HG03175 (cell line): Measurements from ENCODE around the gene GRIA2.
"Not testable (repeated sequence)": the region's sequence is repeated elsewhere in the genome, so short reads cannot be mapped to it uniquely, and the experiment has no call there.

Source experiments
- ATAC-seq: cut with Tn5 transposase; IDR thresholded peaks from one replicate; pipeline ENCODE4 v1.9.1; 2021; ENCODE audit warnings: mild to moderate bottlenecking, moderate library complexity; ENCODE audit not compliant: unreplicated experiment

Gene GRIA2

DNA sequence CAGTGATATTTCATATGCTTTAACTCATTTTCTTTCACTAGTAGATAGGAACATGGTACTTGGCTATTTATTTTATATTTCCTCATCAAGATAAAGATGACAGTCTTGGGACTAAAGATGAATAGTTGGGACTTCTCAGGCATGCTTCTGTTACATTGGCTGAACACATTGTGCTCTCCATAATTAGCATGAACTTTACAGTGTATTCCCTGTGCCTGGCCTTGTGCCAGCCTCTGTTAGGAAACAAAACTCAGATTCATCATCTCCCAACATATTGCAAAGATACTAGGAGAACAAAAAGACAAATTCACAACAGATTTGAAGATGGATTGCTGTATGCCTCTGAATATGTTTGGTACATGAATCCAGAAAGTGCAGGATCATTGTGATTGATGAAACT, 26.4 kb downstream of the GRIA2 start:
- ATAC-seq = no peak

DNA sequence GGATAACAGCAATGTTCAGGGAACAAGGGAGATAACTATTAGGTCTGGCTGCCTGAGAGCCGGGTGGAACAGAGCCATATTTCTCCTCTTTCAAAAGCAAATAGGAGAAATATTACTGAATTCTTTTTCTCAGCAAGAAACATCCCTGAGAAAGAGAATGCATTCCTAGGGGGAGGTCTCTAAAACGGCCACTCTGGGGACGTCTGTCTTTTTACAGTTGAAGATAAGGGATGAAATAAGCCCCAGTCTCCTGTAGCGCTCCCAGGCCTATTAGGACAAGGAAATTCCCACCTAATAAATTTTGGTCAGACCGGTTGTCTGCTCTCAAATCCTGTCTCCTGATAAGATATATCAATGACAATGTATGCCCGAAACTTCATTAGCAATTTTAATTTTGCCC, 37.6 kb downstream of the GRIA2 start:
- ATAC-seq = not testable (repeated sequence)

DNA sequence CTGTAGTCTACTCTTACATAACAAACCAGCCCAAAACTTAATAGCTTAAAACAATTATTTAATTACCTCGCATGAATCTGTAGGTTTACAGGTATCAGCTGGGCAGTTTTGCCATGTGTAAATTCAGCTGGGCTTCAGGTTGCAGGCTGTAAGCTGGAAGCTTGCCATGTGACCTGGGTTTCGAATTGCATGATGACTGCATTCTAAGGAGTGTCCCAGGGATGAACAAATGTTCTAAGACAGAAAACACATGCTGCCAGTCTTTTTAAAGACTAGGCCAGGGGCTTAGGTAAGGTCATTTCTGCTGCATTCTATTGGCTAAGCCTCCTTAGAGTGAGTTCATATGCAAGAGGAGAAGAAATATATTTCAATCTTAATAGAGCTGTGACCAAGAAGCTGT, 44.8 kb downstream of the GRIA2 start:
- no peak for ATAC-seq

DNA sequence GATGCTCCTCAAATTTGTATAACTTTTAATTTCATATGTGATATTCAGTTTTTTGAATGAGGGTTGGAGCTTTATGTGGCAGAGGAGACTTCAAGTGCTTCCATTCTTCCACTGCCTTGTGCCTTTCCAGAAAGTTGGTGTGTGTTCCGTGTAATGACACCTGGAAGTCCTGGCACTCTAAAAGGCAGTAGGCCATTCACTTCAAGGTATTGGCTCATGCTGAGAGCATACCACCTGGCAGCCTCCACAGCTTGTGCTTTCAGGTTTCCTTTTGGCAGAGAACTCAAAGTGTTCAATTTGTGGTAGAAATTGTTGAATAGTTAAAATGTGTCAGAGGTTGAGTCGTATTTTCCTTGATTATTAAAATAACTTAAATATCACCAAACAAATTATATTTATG, 49.6 kb downstream of the GRIA2 start:
- no peak for ATAC-seq

DNA sequence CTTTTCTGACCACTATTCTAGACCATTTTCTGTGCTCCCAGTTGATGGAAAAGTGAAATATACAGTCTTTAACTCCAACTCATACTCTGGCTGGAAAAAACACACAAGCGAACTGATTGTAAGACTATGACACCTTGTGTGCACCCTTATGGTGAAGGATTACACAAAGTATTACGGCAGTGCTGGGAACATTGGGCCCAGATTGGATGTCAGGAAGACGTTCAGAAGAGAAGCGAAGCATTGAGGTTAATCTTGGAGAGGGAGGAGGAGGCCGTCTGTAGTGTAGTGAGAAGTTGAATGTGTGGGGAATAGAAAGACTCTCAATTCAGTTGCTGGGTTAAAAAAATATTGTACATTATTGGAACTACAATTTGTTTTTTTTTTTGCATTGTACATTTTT, 50.0 kb downstream of the GRIA2 start:
- ATAC-seq = no peak

DNA sequence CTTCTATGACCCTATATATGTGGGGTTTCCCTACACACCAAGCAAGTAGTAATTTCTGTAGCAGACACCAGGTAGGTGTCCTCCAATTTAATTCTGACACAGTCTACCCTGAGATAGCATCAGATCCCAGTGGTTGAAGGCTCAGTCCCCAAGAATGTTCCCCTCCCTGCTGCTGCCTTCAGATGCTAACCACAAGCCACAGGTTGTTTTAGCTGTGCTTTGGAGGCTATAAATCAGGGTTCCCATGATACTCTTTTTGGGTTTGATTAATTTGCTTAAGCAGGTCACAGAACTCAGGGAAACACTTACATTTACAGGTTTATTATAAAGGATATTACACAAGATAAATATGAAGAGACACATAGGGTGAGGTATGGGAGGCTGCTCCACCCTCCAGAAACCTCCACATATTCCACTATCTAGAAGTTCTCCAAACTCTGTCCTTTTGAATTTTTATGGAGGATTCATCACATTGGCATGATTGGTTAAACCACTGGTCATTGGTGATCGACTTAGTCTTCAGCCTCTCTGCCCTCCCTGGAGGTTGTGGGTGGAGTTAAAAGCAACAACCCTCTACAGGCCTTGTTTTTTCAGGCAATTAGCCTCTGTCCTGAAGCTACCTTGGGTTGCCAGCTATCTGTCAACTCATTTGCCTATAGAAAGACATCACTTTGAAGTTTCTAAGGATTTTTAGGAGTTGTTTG, 50.8 kb downstream of the GRIA2 start:
- no peak for ATAC-seq

DNA sequence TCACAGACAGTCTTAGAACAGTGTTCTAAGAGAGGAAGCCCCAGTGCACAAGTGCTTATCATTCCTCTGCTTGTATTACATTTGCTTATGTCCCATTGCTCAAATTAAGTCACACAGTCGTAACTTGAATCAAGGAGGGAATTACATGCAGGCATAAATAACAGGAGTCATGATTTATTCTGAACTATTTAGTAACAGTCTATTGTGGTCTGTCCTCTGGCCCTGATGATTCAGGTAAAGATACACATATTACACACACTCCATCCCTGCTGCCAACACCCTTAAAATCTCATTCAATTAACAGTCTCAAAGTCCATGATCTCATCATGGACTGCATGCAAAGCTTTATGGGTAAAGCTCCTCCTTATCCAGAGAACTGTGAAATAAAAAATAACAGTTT, 60.1 kb downstream of the GRIA2 start:
- no peak for ATAC-seq

DNA sequence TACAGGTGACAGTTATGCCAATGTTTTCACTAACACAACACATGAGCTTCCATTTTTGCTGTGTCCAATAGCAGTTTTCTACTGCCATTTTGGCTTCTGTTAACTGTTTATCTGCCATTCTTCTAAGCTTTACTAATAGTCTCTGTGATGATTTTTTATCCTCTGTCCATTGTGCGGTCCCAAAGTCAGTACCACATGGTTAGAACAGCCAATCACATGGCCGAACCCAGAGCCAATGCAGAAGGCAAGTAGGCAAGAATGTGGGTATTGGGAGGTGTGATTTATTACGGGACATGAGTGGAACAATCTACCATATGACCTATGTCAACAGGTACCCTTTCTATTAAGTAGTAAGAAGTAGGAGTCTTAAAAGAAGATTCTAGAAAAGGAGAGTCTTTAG, 61.5 kb downstream of the GRIA2 start:
- no peak for ATAC-seq

DNA sequence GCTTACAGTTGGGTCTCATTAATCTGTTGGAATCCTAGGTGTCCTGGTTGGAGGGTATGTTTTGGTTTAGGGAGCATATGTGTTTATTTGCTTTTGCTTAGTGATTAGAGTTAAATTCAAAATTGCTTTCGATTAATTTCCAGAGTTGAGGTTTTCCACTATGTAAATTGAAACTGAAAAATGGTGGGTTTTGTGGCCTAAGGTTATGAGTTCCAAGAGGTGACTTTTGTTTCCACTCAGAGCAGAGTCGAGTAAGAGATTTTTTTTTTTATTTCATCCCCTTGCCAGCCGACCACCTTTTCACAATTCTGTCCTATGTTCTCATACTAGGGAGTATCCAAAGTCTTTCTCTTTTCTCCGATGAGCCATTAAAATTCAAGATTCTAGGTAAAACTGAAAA, 66.9 kb downstream of the GRIA2 start:
- ATAC-seq = no peak

DNA sequence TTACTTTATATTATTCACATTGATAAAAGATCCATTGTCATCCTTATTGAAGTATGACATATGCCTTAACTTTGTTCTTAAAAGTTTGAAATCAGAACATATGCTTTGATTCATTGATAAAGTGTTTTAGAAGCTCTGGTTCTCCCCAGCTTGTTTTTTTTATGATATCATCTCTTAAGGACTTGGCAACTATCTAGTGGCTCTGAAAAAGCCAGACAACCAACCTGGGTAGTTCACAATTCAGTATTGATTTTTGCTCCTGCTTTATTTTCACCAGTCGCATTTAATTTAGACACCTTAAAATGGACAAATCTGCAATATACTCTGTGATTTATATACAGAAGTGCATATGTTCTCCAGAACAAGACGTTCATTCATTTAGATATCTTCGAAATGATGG, 70.1 kb downstream of the GRIA2 start:
- ATAC-seq = no peak

DNA sequence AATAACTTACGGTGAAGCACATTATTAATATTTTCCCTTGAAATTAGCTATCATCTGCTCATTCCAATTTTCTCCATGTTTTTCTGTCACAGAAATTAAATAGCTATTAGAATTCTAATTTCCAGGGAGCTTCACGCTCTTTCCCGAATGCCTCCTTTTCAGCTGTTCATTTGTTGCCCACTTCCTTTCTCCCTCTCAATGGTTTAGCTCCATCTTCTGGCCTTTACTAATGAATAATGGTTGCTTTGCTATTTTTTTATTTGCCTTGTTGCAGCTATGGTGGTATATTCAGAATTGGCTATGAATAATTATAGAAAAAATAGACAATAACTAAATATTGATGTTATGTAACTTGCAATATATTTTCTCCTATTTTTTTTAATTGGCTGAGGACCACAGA, 70.5 kb downstream of the GRIA2 start:
- ATAC-seq = no peak

DNA sequence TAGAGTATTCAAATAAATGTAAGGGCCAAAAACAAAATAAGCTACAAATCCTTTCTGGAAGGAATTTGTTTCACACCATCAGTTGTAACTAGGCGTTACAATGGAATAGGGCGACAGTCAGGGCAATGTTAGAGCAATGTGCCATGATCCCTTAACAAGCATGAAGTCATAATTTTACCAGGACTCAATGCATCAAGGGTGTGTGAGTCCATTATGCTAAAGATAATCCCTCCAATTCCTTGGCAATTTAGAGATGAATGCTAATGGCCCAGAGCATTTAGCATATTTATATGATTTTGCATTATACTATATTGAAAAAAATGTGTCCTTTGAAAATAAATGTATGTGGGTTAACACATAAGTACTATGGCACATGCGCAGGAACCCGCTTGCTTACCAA, 73.1 kb downstream of the GRIA2 start:
- no peak for ATAC-seq

DNA sequence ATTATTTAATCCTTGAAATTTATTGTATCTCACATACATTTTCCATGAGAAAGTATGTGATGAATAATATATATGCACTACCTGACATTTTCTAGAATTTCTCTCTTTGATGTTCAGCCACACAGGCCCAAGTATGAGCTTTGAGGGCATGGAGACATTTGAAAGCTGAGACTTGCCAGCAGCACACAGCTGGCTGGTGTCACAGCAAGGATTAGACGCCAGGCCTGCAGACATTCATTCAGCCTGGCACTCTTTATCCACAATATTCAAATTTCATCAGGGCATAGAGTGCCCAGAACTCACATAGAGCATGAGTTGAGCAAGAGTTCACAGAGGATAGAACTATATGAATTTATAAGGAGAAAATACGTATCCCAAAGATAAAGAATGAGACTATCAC, 74.0 kb downstream of the GRIA2 start:
- ATAC-seq = no peak

DNA sequence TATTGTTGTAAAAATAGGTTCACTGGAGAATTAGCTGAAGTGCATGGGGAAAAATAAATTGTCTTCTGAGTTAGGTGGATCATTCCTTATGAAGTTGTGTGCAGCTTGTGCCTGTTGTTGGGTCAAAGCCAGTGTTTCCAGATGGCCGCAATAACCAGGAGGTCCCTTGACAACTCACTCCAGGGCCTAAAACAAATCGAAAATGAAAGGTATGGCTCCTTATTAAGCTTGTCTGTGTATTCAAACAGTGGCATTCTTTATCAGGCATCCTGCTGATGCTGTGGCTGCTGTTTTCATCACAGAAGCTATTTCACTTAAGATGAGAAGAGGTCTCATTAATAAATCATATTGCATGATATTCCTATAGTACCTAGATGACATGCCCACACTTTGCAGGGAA, 80.2 kb downstream of the GRIA2 start:
- ATAC-seq = no peak

DNA sequence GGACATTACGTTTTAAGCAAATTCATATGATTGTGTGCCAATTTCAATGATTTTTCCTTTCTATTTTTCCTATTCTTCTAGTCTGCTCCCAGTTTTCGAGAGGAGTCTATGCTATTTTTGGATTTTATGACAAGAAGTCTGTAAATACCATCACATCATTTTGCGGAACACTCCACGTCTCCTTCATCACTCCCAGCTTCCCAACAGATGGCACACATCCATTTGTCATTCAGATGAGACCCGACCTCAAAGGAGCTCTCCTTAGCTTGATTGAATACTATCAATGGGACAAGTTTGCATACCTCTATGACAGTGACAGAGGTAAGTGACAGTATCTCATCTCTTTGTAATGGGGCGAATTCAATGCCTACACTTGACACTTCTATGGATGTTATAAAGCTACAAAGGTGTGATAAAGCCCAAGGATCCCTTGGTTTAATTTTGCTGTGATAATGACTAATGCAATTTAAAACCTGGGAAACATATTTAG, 83.0 kb downstream of the GRIA2 start:
- no peak for ATAC-seq

DNA sequence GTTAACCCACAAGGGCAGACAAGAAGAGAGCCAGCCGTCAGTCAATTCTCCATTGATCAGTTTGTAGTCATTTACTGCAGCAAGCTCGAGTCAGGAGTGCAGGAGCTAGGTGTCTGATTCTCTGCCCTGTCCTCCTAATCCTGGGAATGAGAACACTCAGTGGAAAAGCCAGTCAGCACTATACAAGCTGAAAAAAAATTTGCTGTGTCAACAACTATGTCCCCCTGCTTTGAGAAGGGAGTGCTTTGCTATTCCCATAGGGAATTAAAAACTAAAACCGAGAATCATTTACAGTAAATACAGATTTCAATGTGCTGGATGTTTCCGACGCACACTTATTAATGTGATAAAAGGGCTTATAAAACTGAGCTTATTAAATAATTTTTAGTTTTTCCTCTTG, 84.2 kb downstream of the GRIA2 start:
- ATAC-seq = no peak

DNA sequence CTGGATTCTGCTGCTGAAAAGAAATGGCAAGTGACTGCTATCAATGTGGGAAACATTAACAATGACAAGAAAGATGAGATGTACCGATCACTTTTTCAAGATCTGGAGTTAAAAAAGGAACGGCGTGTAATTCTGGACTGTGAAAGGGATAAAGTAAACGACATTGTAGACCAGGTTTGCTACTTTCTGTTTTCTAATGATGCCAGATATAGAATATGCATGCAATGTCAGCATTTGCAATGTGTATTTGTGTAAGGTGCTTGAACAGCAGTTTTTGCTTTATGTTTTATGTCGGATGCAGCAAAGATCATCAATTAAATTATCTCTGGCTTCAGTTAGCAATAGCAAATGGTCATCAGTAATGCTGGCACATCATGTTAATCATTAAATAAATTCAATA, 92.2 kb downstream of the GRIA2 start:
- no peak for ATAC-seq

DNA sequence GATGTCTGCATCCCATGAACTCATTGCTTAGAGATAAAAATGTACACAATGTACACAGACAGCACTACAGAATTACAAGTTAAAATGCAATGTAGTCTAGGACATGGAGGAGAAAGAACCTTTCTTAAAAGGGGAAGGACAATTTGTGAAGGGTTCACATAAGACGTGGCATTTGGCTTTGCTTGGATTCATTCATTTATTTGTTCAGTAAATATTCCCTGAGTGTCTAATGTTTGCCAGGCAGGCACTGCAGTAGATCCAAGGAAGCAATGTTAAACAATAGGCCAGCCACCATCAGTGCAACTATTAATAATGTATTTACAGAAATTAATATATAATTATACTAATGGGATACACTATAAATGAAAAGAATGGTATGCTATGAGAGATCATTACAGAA, 94.4 kb downstream of the GRIA2 start:
- no peak for ATAC-seq

DNA sequence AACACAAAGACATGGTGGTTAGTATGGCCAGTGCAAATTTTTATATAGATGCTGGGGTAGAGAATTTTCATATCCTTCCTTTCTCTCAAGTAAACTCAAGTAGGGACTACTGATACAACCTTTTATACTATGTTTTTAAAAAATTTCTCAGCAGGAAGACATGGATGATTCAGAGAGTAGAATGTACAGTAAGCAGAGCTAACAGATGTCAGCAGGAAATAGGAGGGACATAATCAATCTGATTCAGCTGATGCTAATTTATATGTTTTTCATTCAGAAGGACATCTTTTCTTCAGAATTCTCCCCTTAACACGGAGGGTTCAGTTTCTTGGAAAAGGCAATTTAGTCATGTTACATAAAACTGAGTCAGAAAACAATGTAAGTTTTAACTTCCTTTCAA, 95.4 kb downstream of the GRIA2 start:
- ATAC-seq = no peak

DNA sequence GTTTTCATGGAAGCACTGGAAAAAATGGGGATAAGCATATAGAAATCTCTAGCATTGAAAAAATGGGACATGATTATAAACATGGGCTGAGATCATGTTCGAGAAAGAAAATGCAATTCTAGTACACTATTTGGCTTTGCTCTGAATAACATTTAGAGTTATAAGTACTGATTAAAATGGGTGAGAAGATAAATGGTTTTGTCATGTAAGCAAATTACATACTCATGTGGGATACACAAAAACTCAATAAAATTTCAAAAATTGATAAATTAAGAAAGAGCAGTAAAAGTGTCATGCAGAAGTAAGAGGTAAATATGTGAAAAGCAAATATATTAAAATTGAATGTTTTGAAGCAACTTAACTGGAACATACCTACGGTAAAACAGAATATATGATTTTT, 99.6 kb downstream of the GRIA2 start:
- no peak for ATAC-seq

DNA sequence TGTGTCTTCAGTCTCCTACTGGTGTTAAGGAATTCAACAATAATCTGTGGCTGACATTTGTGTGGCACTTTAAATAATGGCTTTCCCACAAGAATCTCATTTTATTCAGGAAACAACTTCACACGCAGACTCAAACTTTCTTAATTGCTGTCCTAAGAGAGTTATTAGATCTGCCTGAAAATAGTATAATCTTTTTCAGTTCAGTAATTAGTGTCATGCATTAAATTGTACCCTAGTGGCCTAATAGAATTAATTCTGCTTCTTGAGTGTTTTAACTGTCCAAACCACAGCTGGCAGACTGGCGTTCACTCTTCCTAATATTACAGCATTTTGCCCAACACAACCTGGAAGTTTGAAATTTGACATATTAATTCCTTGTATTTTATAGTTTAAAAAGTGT, 107.1 kb downstream of the GRIA2 start:
- ATAC-seq = no peak

DNA sequence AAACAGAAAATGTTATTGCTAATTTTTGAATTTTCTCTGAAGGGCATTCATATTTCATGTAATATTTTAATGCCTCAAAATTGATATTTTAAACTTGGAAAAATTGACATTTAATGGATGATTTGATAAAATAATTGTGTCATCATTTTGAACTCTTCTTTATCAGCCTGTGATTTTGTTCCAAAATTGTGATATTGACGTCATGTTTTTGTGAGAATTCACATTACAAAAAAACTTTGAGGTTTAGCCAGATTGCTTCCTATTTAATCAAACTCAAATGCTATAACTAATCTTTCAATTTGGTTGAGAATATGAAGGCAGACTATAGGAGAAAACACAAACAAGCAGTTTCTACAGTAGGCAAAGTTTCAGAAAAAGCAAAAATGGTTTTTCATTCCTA, 137.4 kb downstream of the GRIA2 start:
- no peak for ATAC-seq

DNA sequence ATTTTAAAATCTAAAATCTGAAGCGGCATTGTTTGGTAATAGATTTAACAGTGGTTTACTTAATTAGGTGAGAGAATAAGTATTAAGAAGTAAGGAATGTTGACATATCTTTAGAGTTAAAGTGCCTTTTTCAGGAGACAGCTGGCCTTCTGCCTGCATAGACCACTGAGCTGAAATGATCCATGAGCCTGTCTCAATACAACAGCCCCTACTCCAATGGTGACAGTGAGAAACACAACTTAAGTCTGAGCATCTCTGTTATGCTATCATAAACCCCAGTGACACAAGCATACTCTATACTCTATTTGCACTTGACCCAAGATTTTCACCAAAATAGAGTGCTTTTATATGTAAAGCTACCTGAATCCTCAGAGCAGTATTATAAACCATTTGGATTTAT, 137.9 kb downstream of the GRIA2 start:
- no peak for ATAC-seq
